ENCODE measurements around the gene APOL5.
"Not testable (repeated sequence)": the region's sequence is repeated elsewhere in the genome, so short reads cannot be mapped to it uniquely, and the experiment has no call there.

GRCh38 chr22:35679492-35679891 lies 38.2 kb upstream of the APOL5 start:
- TF ChIP-seq CTCF, EP300, POLR2A (IDR thresholded peaks at IDR 0.05): not testable (repeated sequence)
